Fibroblast of the conjunctiva (primary cell): ENCODE results near the gene FAM240B.

Source experiments
- DNase-seq: peaks from one replicate; pipeline ENCODE4 v3.0.0-alpha.2; 2010; ENCODE audit warnings: low read depth

FAM240B gene

GRCh38 chr9:38699337-38699736 lies 20.6 kb downstream of the FAM240B start:
- no peak for DNase-seq

- DNase-seq = no peak
These were observed 22.1 kb downstream of the FAM240B start for GRCh38 chr9:38697776-38698300.

GRCh38 chr9:38696999-38697398 lies 22.9 kb downstream of the FAM240B start:
- no peak for DNase-seq

- no peak for DNase-seq
These were observed 25.3 kb downstream of the FAM240B start for GRCh38 chr9:38694676-38695075.

GRCh38 chr9:38692707-38693106 lies 27.2 kb downstream of the FAM240B start:
- no peak for DNase-seq

DNA sequence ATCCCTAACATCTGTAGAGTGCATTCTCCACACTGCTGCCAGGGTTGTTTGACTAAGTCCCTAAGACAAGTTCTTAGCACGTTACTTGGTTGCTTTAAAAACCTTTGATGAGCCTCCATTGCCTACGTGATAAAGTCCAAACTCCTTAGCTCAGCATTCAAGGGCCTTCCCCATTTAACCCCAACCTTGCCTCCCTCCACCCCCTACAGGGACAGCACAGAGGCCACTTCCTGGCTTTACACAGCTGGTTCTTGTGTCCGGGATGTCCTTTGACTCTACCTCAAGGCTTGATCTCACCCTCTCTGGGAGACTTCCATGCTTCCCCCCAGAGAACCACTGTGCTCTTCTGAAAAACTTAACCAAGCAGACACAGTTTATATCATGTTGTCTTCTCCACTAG lies 29.4 kb downstream of the FAM240B start:
- DNase-seq = no peak

- no peak for DNase-seq
These were observed 30.3 kb downstream of the FAM240B start for GRCh38 chr9:38689678-38690077.

DNA sequence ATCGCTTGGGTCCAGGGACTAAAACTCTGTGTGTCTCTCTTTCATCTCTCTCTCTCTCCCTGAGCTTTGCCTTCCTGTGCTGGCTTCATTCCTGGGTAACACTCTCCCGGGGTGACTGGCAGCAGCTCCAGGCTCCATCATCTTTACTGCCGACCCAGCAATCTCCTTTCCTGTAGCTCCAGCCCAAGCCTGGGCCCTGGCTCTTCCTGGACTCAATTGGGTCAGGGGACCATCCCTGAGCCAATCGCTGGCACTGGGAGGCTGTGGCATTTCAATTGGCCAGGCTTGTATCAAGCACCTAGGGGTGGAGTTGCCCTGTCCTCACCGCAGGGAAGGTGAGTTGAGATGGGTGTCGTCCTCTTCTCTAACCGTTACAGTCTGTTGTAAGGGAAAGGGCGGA lies 31.9 kb downstream of the FAM240B start:
- no peak for DNase-seq

DNA sequence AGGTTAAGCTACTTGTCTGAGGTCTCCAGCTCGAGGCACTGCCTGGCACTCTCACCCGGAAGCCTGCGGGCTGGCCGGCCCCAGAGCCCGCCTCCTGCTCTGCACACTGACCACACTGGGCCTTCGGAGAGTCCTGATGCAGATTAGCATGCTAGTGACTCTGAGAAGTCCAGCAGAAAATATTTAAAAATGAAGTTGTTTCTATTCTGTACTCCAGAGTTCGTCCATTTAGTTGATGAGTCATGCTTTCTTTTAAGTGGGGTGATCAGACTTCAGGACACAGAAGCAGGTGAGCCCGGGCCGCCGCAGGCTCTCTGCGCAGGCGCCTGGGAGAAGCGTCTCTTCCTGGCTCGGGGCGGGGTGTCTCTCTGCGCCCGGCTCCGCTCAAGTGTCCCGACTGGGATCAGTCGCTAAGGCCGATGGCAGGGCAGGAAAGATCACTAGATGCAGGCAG lies 32.5 kb downstream of the FAM240B start:
- no peak for DNase-seq

- no peak for DNase-seq
These were observed 33.0 kb downstream of the FAM240B start for GRCh38 chr9:38686933-38687332.

DNA sequence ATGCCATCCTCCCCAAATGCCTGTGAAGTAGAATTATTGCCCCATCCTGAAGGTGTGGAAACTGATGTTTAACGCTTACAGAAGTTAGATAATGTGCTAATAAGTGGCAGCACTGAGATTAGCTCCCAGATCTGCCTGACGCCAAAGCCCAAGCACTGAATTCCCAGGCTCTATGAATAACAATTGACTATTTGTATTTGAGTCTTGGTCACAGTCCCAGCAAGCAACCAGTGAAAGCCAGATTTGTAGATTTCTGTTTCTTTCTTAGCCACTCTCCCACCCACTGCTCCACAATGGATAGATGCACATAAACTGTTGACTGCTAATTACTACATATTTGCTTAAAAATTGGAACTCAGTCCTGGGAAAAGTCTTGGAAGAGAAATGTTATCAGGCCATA lies 34.4 kb downstream of the FAM240B start:
- no peak for DNase-seq

- no peak for DNase-seq
These were observed 36.6 kb downstream of the FAM240B start for GRCh38 chr9:38683336-38683735.

GRCh38 chr9:38682713-38683112 lies 37.2 kb downstream of the FAM240B start:
- DNase-seq = no peak

GRCh38 chr9:38681747-38682227 lies 38.1 kb downstream of the FAM240B start:
- no peak for DNase-seq

DNA sequence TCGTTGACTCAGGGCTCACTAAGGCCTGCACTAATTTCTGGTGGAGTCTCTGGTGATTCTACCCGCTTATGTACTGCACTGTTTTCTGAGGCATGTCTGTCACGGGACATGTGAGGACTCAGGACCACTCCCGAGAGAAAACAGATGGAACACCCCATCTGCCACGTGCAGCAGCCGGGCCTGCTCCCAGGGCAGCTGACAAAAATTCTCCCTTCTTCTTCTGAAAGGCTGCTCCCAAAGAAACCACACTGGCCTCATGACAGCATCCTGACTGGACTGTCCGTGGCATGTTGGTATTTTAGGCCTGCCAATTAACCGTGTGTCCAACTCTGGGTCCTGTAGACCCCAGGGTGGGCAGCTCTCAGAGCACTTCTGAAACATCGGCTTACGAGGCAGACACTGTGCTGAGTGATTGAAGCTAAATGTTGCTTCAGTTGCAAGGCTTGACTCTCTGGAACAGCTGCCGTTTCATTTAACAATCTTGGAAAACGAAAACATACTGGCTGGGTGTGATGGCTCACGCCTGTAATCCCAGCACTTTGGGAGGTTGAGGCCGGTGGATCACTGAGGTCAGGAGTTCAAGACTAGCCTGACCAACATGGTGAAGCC lies 39.0 kb downstream of the FAM240B start:
- no peak for DNase-seq

- no peak for DNase-seq
These were observed 42.2 kb downstream of the FAM240B start for GRCh38 chr9:38677660-38678303.

- no peak for DNase-seq
These were observed 44.1 kb downstream of the FAM240B start for GRCh38 chr9:38675831-38676230.

DNA sequence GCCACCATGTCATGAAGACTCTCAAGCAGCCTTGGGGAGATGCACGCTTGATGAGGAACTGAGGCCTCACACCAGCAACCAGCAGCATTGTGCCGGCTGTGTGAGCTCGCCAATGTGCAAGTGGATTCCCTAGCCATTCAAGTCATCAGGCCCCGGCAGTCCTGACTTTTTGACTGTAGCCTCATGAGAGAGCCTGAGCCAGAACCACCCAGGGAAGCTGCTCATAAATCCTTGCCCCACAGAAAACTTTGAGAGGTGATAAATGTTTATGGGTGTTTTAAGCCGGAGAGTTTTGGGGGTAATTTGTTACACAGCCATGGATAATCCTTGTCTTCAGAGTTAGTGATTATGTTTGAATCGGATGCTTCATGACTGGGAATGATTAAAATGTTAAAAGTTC lies 44.7 kb downstream of the FAM240B start:
- DNase-seq = no peak

- no peak for DNase-seq
These were observed 46.3 kb downstream of the FAM240B start for GRCh38 chr9:38673399-38674193.

- DNase-seq = no peak
These were observed 48.2 kb downstream of the FAM240B start for GRCh38 chr9:38671748-38672147.

GRCh38 chr9:38671372-38671731 lies 48.6 kb downstream of the FAM240B start:
- no peak for DNase-seq

GRCh38 chr9:38670542-38671371 lies 49.2 kb downstream of the FAM240B start:
- DNase-seq = no peak
